Upper lobe of left lung (tissue), 4 donors: ENCODE data around the gene SLC2A10.

Source experiments
- POLR2A ChIP-seq, 4 donors: fragments of 450-650 bp; IDR thresholded peaks; one replicate each; pipeline ENCODE4 v1.5.1; 2016 to 2017; ENCODE audit warnings: antibody characterized with exemption in 4 of 4, mild to moderate bottlenecking in 2 of 4
- POLR2AphosphoS5 ChIP-seq, 2 donors: sonication (generic); formaldehyde crosslinking; IDR thresholded peaks; one replicate each; pipeline ENCODE4 v1.5.1; 2017; ENCODE audit warnings: antibody characterized with exemption in 2 of 2
- TF ChIP-seq, protein P1 (sequence below), 6 experiments: fragments of 450-650 bp in 4 of 6; fragments of 200-600 bp in 2 of 6; sonication (generic) in 2 of 6; IDR thresholded peaks; one replicate each; pipeline ENCODE4 v1.5.1; 2016 to 2019; ENCODE audit warnings: antibody characterized with exemption in 6 of 6

DNA sequence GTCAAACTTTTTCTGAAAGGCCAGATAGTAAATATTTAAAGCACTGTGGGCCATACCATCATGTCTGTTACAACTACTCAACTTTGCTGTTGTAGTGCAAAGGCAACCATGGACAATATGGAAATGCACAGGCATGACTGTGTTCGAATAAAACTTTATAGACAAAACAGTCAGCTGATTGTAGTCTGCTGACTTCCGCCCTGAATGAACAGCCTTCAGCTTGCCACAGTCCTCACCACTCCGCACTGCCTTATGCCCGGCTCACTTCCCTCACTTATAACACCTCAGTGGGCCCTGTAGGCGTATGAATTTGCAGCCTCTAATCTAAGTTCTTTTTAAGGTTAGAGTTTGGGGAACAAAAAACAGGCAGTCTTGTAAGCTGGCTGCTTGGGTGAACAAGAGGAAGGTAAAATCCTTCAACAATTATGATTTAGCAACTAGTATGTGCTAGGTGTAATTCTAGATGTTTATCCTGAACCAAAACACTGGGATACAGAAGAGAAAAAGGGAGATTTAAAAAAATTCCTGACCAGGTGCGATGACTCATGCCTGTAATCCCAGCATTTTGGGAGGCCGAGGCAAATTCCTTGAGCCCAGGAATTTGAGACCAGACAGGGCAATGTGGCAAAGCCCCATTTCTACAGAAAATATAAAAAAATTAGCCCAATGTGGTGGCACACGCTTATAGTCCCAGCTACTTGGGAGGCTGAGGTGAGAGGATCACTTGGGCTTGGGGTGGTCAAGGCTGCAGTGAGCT is 6.8 kb upstream of the SLC2A10 start:
- TF ChIP-seq, protein P1, sequence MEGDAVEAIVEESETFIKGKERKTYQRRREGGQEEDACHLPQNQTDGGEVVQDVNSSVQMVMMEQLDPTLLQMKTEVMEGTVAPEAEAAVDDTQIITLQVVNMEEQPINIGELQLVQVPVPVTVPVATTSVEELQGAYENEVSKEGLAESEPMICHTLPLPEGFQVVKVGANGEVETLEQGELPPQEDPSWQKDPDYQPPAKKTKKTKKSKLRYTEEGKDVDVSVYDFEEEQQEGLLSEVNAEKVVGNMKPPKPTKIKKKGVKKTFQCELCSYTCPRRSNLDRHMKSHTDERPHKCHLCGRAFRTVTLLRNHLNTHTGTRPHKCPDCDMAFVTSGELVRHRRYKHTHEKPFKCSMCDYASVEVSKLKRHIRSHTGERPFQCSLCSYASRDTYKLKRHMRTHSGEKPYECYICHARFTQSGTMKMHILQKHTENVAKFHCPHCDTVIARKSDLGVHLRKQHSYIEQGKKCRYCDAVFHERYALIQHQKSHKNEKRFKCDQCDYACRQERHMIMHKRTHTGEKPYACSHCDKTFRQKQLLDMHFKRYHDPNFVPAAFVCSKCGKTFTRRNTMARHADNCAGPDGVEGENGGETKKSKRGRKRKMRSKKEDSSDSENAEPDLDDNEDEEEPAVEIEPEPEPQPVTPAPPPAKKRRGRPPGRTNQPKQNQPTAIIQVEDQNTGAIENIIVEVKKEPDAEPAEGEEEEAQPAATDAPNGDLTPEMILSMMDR (IDR thresholded peaks at IDR 0.05), result no peak
- TF ChIP-seq POLR2A (IDR thresholded peaks at IDR 0.05) (no peak), POLR2AphosphoS5 (IDR thresholded peaks at IDR 0.05) (no peak)
